ENCODE data around the gene JAG1.

Gene JAG1

GRCh38 chr20:10699941-10700340 lies 26.1 kb upstream of the JAG1 start:
- DNase-seq (ENCODE audit: low spot score) (no peak), FAIRE-seq (no peak)

GRCh38 chr20:10699489-10699888 lies 25.7 kb upstream of the JAG1 start:
- DNase-seq (ENCODE audit: low spot score), result no peak
- FAIRE-seq, result no peak

GRCh38 chr20:10696650-10697049 lies 22.9 kb upstream of the JAG1 start:
- FAIRE-seq (no peak), DNase-seq (ENCODE audit: low spot score) (no peak)

- no peak for FAIRE-seq
- DNase-seq (ENCODE audit: low spot score), result no peak
These were observed 15.6 kb upstream of the JAG1 start for GRCh38 chr20:10689385-10689784.

GRCh38 chr20:10687895-10688294 lies 14.1 kb upstream of the JAG1 start:
- FAIRE-seq (no peak), DNase-seq (ENCODE audit: low spot score) (no peak)

- no peak for DNase-seq (ENCODE audit: low spot score)
- no peak for FAIRE-seq
These were observed 12.7 kb upstream of the JAG1 start for GRCh38 chr20:10686356-10687133.

GRCh38 chr20:10683537-10683936 lies 9.7 kb upstream of the JAG1 start:
- FAIRE-seq, result no peak
- no peak for DNase-seq (ENCODE audit: low spot score)

- no peak for FAIRE-seq
- DNase-seq (ENCODE audit: low spot score), result no peak
These were observed 9.1 kb upstream of the JAG1 start for GRCh38 chr20:10682939-10683338.

- FAIRE-seq, result no peak
- DNase-seq (ENCODE audit: low spot score), result no peak
These were observed 7.7 kb upstream of the JAG1 start for GRCh38 chr20:10681494-10681893.

GRCh38 chr20:10680571-10680970 lies 6.8 kb upstream of the JAG1 start:
- DNase-seq (ENCODE audit: low spot score), result no peak
- FAIRE-seq, result no peak

- no peak for FAIRE-seq
These were observed 5.5 kb upstream of the JAG1 start for GRCh38 chr20:10679269-10679668.

GRCh38 chr20:10676518-10676917 lies 2.7 kb upstream of the JAG1 start:
- DNase-seq (ENCODE audit: low spot score), result no peak
- no peak for FAIRE-seq

More at GRCh38 chr20:10679269-10679668, 5.5 kb upstream of the JAG1 start:
- DNase-seq (ENCODE audit: low spot score), result no peak

- DNase-seq (ENCODE audit: low spot score) (no peak), FAIRE-seq (no peak)
These were observed 1.6 kb upstream of the JAG1 start for GRCh38 chr20:10675450-10675848.

GRCh38 chr20:10674684-10675449 lies 1.1 kb upstream of the JAG1 start:
- FAIRE-seq (no peak), DNase-seq (ENCODE audit: low spot score) (peak; percentile 92)

- DNase-seq (ENCODE audit: low spot score) (peak; percentile 34), FAIRE-seq (no peak)
These were observed 490 bp downstream of the JAG1 start for GRCh38 chr20:10673176-10673841.

- FAIRE-seq (no peak), DNase-seq (ENCODE audit: low spot score) (peak; percentile 31)
These were observed 1.1 kb downstream of the JAG1 start for GRCh38 chr20:10672624-10673127.

GRCh38 chr20:10671919-10672623 lies 1.7 kb downstream of the JAG1 start:
- DNase-seq (ENCODE audit: low spot score) (peak; percentile 52), FAIRE-seq (no peak)

GRCh38 chr20:10671221-10671918 lies 2.4 kb downstream of the JAG1 start:
- FAIRE-seq, result no peak
- DNase-seq (ENCODE audit: low spot score), result peak; percentile 89

- FAIRE-seq (no peak), DNase-seq (ENCODE audit: low spot score) (no peak)
These were observed 3.1 kb downstream of the JAG1 start for GRCh38 chr20:10670501-10671220.

GRCh38 chr20:10669843-10670446 lies 3.9 kb downstream of the JAG1 start:
- FAIRE-seq (no peak), DNase-seq (ENCODE audit: low spot score) (no peak)
